SK-N-SH (cell line): Measurements from ENCODE around the gene CERS6.

ENCODE experiments used
- EZH2phosphoT487 ChIP-seq: fragments of 200-600 bp; sonication (generic); IDR thresholded peaks from 2 replicates; pipeline ENCODE4 v1.6.1; 2017; ENCODE audit warnings: low read depth, mixed run types, mild to moderate bottlenecking, antibody characterized with exemption, moderate library complexity, borderline replicate concordance
- FOSL2 ChIP-seq: IDR thresholded peaks from 2 replicates; pipeline ENCODE4 v1.4.0; 2012; ENCODE audit warnings: low read depth, mild to moderate bottlenecking, moderate library complexity, borderline replicate concordance
- GABPA ChIP-seq: IDR thresholded peaks from 2 replicates; pipeline ENCODE4 v1.4.0; 2012; ENCODE audit warnings: low read depth, mild to moderate bottlenecking
- MAX ChIP-seq: IDR thresholded peaks from 2 replicates; pipeline ENCODE4 v1.4.0; 2012; ENCODE audit warnings: low read depth
- MEF2A ChIP-seq: IDR thresholded peaks from 2 replicates; pipeline ENCODE4 v1.4.0; 2012; ENCODE audit warnings: low read depth, borderline replicate concordance
- NFIC ChIP-seq: IDR thresholded peaks from 2 replicates; pipeline ENCODE4 v1.4.0; 2012; ENCODE audit warnings: borderline replicate concordance
- POLR2AphosphoS5 ChIP-seq: IDR thresholded peaks from 2 replicates; pipeline ENCODE4 v1.6.1; 2012; ENCODE audit warnings: low read depth, low read length
- RFX5 ChIP-seq: IDR thresholded peaks from 2 replicates; pipeline ENCODE4 v1.6.1; 2012; ENCODE audit warnings: mild to moderate bottlenecking, improper control_type of control experiment, low read length
- TAF1 ChIP-seq: IDR thresholded peaks from 2 replicates; pipeline ENCODE4 v1.6.1; 2012; ENCODE audit warnings: low read depth, mild to moderate bottlenecking, low read length, moderate library complexity, borderline replicate concordance
- USF1 ChIP-seq: IDR thresholded peaks from 2 replicates; pipeline ENCODE4 v1.4.0; 2012; ENCODE audit warnings: low read depth, borderline replicate concordance
- USF2 ChIP-seq: fragments of 150-350 bp; IDR thresholded peaks from 2 replicates; pipeline ENCODE4 v1.6.1; 2017; ENCODE audit warnings: antibody characterized with exemption, low read length, low read depth, borderline replicate concordance
- YY1 ChIP-seq: IDR thresholded peaks from 2 replicates; pipeline ENCODE4 v1.4.0; 2012; ENCODE audit warnings: low read depth, mild to moderate bottlenecking
- TF ChIP-seq, protein P1 (sequence below): fragments of 200-600 bp; sonication (generic); IDR thresholded peaks from 2 replicates; pipeline ENCODE4 v1.6.1; 2017; ENCODE audit warnings: antibody characterized with exemption, mild to moderate bottlenecking, moderate library complexity

GRCh38 chr2:168663993-168664392 lies 207.9 kb downstream of the CERS6 start:
- TF ChIP-seq NFIC (no peak), MEF2A (no peak), GABPA (no peak), USF2 (no peak), USF1 (no peak), POLR2AphosphoS5 (no peak), EZH2phosphoT487 (no peak), YY1 (no peak), FOSL2 (no peak), TAF1 (no peak), RFX5 (no peak), MAX (no peak)
- TF ChIP-seq, protein P1, sequence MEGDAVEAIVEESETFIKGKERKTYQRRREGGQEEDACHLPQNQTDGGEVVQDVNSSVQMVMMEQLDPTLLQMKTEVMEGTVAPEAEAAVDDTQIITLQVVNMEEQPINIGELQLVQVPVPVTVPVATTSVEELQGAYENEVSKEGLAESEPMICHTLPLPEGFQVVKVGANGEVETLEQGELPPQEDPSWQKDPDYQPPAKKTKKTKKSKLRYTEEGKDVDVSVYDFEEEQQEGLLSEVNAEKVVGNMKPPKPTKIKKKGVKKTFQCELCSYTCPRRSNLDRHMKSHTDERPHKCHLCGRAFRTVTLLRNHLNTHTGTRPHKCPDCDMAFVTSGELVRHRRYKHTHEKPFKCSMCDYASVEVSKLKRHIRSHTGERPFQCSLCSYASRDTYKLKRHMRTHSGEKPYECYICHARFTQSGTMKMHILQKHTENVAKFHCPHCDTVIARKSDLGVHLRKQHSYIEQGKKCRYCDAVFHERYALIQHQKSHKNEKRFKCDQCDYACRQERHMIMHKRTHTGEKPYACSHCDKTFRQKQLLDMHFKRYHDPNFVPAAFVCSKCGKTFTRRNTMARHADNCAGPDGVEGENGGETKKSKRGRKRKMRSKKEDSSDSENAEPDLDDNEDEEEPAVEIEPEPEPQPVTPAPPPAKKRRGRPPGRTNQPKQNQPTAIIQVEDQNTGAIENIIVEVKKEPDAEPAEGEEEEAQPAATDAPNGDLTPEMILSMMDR = no peak
